HepG2 (cell line): ENCODE results near the gene SPAG4. TPM values are rescaled to one million over a fixed set of nuclear protein-coding genes. Genes with fewer than 3 reads are reported as not detected.
A peak's percentile ranks its signal among the peaks of the same experiment; 100 is the strongest.

Source experiments
- AKAP8 ChIP-seq: sonication (generic); formaldehyde crosslinking; IDR thresholded peaks from 2 replicates; pipeline ENCODE4 v1.5.1; 2020; ENCODE audit warnings: mild to moderate bottlenecking, missing genetic modification reagents
- BRD4 ChIP-seq: sonication (generic); formaldehyde crosslinking; IDR thresholded peaks from 2 replicates; pipeline ENCODE4 v1.4.0; 2020; ENCODE audit warnings: missing genetic modification reagents
- CENPT ChIP-seq: sonication (generic); formaldehyde crosslinking; IDR thresholded peaks from 2 replicates; pipeline ENCODE4 v1.8.0; 2022; ENCODE audit warnings: low read depth, mild to moderate bottlenecking, moderate library complexity, missing genetic modification reagents
- FOXK1 ChIP-seq: sonication (generic); formaldehyde crosslinking; IDR thresholded peaks from 2 replicates; pipeline ENCODE4 v1.4.0; 2020; ENCODE audit warnings: low read depth, missing genetic modification reagents, borderline replicate concordance
- GTF2F1 ChIP-seq: fragments of 150-350 bp; IDR thresholded peaks from 2 replicates; pipeline ENCODE4 v1.6.1; 2014; ENCODE audit warnings: low read length
- HNF1A ChIP-seq, 2 experiments: sonication (generic) in 1 of 2; formaldehyde crosslinking in 1 of 2; IDR thresholded peaks; 2 replicates each; pipeline versions ENCODE4 v1.4.0 to v1.6.1; 2016 to 2020; ENCODE audit warnings: borderline replicate concordance in 1 of 2, low read depth in 1 of 2, mild to moderate bottlenecking in 1 of 2, missing genetic modification reagents in 1 of 2
- HNRNPLL ChIP-seq: fragments of 200-400 bp; formaldehyde crosslinking; IDR thresholded peaks from 2 replicates; pipeline ENCODE4 v1.6.1; 2017; ENCODE audit warnings: mild to moderate bottlenecking, low read depth, low read length; ENCODE audit not compliant: poor library complexity, severe bottlenecking
- RFX3 ChIP-seq: IDR thresholded peaks from 2 replicates; pipeline ENCODE4 v1.6.1; 2016; ENCODE audit warnings: missing biosample characterization, missing genetic modification reagents
- SMC3 ChIP-seq: IDR thresholded peaks from 2 replicates; pipeline ENCODE4 v1.6.1; 2011; ENCODE audit warnings: low read length, improper control_type of control experiment
- ZHX2 ChIP-seq, 2 experiments: sonication (generic) in 1 of 2; formaldehyde crosslinking in 1 of 2; IDR thresholded peaks; 2 replicates each; pipeline versions ENCODE4 v1.6.1 to v1.9.0; 2014 to 2022; ENCODE audit warnings: antibody characterized with exemption in 1 of 2, borderline replicate concordance in 1 of 2, inconsistent platforms in 1 of 2, low read depth in 1 of 2, missing genetic modification reagents in 1 of 2
- ZNF34 ChIP-seq: sonication (generic); formaldehyde crosslinking; IDR thresholded peaks from 2 replicates; pipeline ENCODE4 v1.4.0; 2020; ENCODE audit warnings: mild to moderate bottlenecking, missing genetic modification reagents, borderline replicate concordance
- ZNF383 ChIP-seq: sonication (generic); formaldehyde crosslinking; IDR thresholded peaks from 2 replicates; pipeline ENCODE4 v1.4.0; 2020; ENCODE audit warnings: missing genetic modification reagents, mild to moderate bottlenecking, borderline replicate concordance
- ZNF510 ChIP-seq: sonication (generic); formaldehyde crosslinking; IDR thresholded peaks from 2 replicates; pipeline ENCODE4 v1.4.0; 2020; ENCODE audit warnings: low read depth, mild to moderate bottlenecking, missing genetic modification reagents
- ZNF772 ChIP-seq: sonication (generic); formaldehyde crosslinking; IDR thresholded peaks from 2 replicates; pipeline ENCODE4 v1.5.0; 2020; ENCODE audit warnings: mild to moderate bottlenecking, missing genetic modification reagents
- polyA plus RNA-seq, 8 experiments: library from polyadenylated mRNA; depleted of rRNA in 3 of 8; stranded (reverse) in 7 of 8; unstranded in 1 of 8; fragments of >200 nt; fragmentation: Illumina TruSeq in 4 of 8; extraction: Trizol in 4 of 8; gene quantifications; 2 replicates each; pipeline versions ENCODE4 v1.2.1 to v1.2.3, GENCODE V29; 2011 to 2016; ENCODE audit warnings: low read depth in 4 of 8, missing spikeins in 1 of 8, mixed read lengths in 1 of 8; ENCODE audit not compliant: insufficient read depth in 1 of 8
- total RNA-seq, 5 experiments: library from RNA; depleted of rRNA; stranded (reverse); fragments of >200 nt; fragmentation: Illumina TruSeq; extraction: Trizol; gene quantifications; 2 replicates each; pipeline ENCODE4 v1.2.3, GENCODE V29; 2016; ENCODE audit warnings: low read depth in 1 of 5
- TF ChIP-seq, protein P1 (sequence below): sonication (generic); formaldehyde crosslinking; IDR thresholded peaks from 2 replicates; pipeline ENCODE4 v1.4.0; 2020; ENCODE audit warnings: missing genetic modification reagents

The SPAG4 gene
- total and polyA plus RNA-seq, 2 of the 13 experiments (the other 11 are each of a cell fraction or from before 2014, with no cell fraction given), result 5.8 to 137 TPM

DNA sequence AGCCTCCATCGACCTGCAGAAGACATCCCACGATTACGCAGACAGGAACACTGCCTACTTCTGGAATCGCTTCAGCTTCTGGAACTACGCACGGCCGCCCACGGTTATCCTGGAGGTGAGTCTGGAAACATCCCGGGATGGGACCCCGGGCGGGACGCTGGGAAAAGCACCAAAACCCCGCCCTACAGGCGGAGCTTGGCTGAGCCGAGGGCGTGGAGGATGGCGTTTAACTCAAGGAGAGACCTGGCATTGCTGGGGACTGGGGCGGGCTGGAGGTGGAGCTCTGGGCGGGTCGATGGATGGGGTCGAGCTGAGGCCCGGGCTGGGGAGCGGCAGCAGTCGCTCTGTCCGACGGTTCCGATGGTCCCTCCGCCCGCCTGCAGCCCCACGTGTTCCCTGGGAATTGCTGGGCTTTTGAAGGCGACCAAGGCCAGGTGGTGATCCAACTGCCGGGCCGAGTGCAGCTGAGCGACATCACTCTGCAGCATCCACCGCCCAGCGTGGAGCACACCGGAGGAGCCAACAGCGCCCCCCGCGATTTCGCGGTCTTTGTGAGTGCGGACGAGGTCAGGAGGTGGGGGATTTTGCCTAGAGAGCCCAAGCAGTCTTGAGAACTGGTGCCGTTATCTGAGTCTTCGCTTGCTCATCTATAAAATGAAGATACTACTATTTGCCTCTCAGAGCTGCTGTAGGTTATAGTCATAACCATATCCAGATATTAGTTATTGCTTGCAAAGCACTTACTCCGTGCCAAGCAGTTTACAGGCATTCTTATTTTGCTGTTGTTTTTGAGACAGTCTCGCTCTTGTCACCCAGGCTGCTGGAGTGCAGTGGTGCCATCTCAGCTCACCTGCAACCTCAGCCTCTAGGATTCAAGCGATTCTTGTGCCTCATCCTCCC, 3.8 kb downstream of the SPAG4 start (continued):
- TF ChIP-seq, protein P1, sequence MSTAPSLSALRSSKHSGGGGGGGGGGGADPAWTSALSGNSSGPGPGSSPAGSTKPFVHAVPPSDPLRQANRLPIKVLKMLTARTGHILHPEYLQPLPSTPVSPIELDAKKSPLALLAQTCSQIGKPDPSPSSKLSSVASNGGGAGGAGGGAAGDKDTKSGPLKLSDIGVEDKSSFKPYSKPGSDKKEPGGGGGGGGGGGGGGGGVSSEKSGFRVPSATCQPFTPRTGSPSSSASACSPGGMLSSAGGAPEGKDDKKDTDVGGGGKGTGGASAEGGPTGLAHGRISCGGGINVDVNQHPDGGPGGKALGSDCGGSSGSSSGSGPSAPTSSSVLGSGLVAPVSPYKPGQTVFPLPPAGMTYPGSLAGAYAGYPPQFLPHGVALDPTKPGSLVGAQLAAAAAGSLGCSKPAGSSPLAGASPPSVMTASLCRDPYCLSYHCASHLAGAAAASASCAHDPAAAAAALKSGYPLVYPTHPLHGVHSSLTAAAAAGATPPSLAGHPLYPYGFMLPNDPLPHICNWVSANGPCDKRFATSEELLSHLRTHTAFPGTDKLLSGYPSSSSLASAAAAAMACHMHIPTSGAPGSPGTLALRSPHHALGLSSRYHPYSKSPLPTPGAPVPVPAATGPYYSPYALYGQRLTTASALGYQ (CRISPR knock-in tag), result peak; percentile 72; the same call in 1 of the 2 replicates
- TF ChIP-seq AKAP8 (CRISPR knock-in tag) (peak; percentile 95), BRD4 (CRISPR knock-in tag) (peak; percentile 95), CENPT (CRISPR knock-in tag) (peak; percentile 63; the same call in 1 of the 2 replicates), ZNF383 (CRISPR knock-in tag) (no peak), ZNF34 (CRISPR knock-in tag) (peak; percentile 69; the same call in 1 of the 2 replicates), RFX3 (no peak), HNRNPLL (peak; percentile 83), ZNF510 (CRISPR knock-in tag) (peak; percentile 93; the same call in 1 of the 2 replicates), ZNF772 (CRISPR knock-in tag) (peak; percentile 89), ZHX2 (IDR thresholded peaks at IDR 0.05; ENCODE audit: low read depth) (0 out of 2 replicates have a peak, but pooled peaks have one; percentile 50), ZHX2 (CRISPR knock-in tag; IDR thresholded peaks at IDR 0.05; ENCODE audit: borderline replicate concordance) (peak; percentile 49; the same call in 1 of the 2 replicates), FOXK1 (CRISPR knock-in tag) (no peak), HNF1A (IDR thresholded peaks at IDR 0.05; ENCODE audit: low read depth) (no peak), HNF1A (CRISPR knock-in tag; IDR thresholded peaks at IDR 0.05; ENCODE audit: borderline replicate concordance) (peak; percentile 53; the same call in 1 of the 2 replicates), GTF2F1 (0 out of 2 replicates have a peak, but pooled peaks have one; percentile 37), SMC3 (no peak; the same call in 1 of the 2 replicates)
